MM.1S (cell line): ENCODE data around the gene DAD1.

ENCODE experiments used
- DNase-seq: peaks from one replicate; pipeline ENCODE4 v3.0.0-alpha.2; 2015
- H2AFZ ChIP-seq: fragments of 300-600 bp; sonication (generic); 2 replicates; pipeline ENCODE4 v1.6.0; 2016; ENCODE audit warnings: antibody characterized with exemption, low read length
- H3F3A ChIP-seq: fragments of 300-600 bp; sonication (generic); 2 replicates; pipeline ENCODE4 v1.6.1; 2016; ENCODE audit warnings: mild to moderate bottlenecking, antibody characterized with exemption, low read length, moderate library complexity, mixed read lengths; ENCODE audit not compliant: insufficient read depth
- H3K27ac ChIP-seq: fragments of 300-600 bp; sonication (generic); 2 replicates; pipeline ENCODE4 v1.5.1; 2016; ENCODE audit warnings: mild to moderate bottlenecking, low read length
- H3K27me3 ChIP-seq: fragments of 300-600 bp; sonication (generic); replicated peaks from 2 replicates; pipeline ENCODE4 v1.6.0; 2016; ENCODE audit warnings: low read length; ENCODE audit not compliant: insufficient read depth
- H3K36me3 ChIP-seq: fragments of 300-600 bp; sonication (generic); replicated peaks from 2 replicates; pipeline ENCODE4 v1.6.1; 2016; ENCODE audit warnings: mild to moderate bottlenecking, low read length, mixed read lengths; ENCODE audit not compliant: insufficient read depth
- H3K4me1 ChIP-seq: fragments of 300-600 bp; sonication (generic); 2 replicates; pipeline ENCODE4 v1.6.1; 2016; ENCODE audit warnings: low read length, mixed read lengths
- H3K4me2 ChIP-seq: fragments of 300-600 bp; sonication (generic); 2 replicates; pipeline ENCODE4 v1.6.0; 2016; ENCODE audit warnings: low read depth, low read length
- H3K4me3 ChIP-seq: fragments of 300-600 bp; sonication (generic); 2 replicates; pipeline ENCODE4 v1.5.1; 2016; ENCODE audit warnings: low read length, mixed read lengths
- H3K79me2 ChIP-seq: fragments of 300-600 bp; sonication (generic); 2 replicates; pipeline ENCODE4 v1.6.1; 2016; ENCODE audit warnings: mixed run types, low read length, mixed read lengths
- H3K9ac ChIP-seq: fragments of 300-600 bp; sonication (generic); 2 replicates; pipeline ENCODE4 v1.6.1; 2016; ENCODE audit warnings: low read length, mixed read lengths
- H3K9me2 ChIP-seq: fragments of 300-600 bp; sonication (generic); replicated peaks from 2 replicates; pipeline ENCODE4 v1.6.1; 2016; ENCODE audit warnings: mild to moderate bottlenecking, low read length, mixed read lengths; ENCODE audit not compliant: insufficient read depth
- H3K9me3 ChIP-seq: fragments of 300-600 bp; sonication (generic); replicated peaks from 2 replicates; pipeline ENCODE4 v1.6.1; 2016; ENCODE audit warnings: mild to moderate bottlenecking, low read length, mixed read lengths; ENCODE audit not compliant: insufficient read depth
- H4K20me1 ChIP-seq: fragments of 300-600 bp; sonication (generic); 2 replicates; pipeline ENCODE4 v1.6.1; 2016; ENCODE audit warnings: mild to moderate bottlenecking, low read length, moderate library complexity, mixed read lengths; ENCODE audit not compliant: insufficient read depth
- CTCF ChIP-seq: fragments of 300-600 bp; sonication (generic); IDR thresholded peaks from 2 replicates; pipeline ENCODE4 v1.5.1; 2016; ENCODE audit warnings: antibody characterized with exemption, low read length, mixed read lengths
- EZH2 ChIP-seq: fragments of 300-600 bp; sonication (generic); optimal IDR thresholded peaks from 2 replicates; pipeline ENCODE3; 2017; ENCODE audit warnings: low read depth, mild to moderate bottlenecking, antibody characterized with exemption, low read length, mixed read lengths
- EZH2phosphoT487 ChIP-seq: fragments of 300-600 bp; sonication (generic); IDR thresholded peaks from 2 replicates; pipeline ENCODE4 v1.6.1; 2018; ENCODE audit warnings: antibody characterized with exemption, low read length

DAD1 gene

GRCh38 chr14:22532345-22533056 is 56.5 kb downstream of the DAD1 start:
- TF ChIP-seq EZH2 = no peak
- TF ChIP-seq EZH2phosphoT487 = no peak
- TF ChIP-seq CTCF = no peak
- no peaks in the 10 kb centered on the region for H3K36me3 ChIP-seq
- no peaks in the 10 kb centered on the region for H3K9me3 ChIP-seq
- no peaks in the 10 kb centered on the region for H4K20me1 ChIP-seq
- H3K4me2 ChIP-seq = peak overlapping the region; percentile 39
- H2AFZ ChIP-seq = no peak overlapping the region
- no peaks in the 10 kb centered on the region for H3K9me2 ChIP-seq
- H3K27ac ChIP-seq = peak overlapping the region; percentile 32; the same call in 1 of the 2 replicates
- no peak for DNase-seq
- no peak overlapping the region for H3K9ac ChIP-seq
- H3K27me3 ChIP-seq = no peaks in the 10 kb centered on the region
- no peaks in the 10 kb centered on the region for H3K79me2 ChIP-seq
- H3K4me3 ChIP-seq = no peak overlapping the region
- peaks cover 24% of the 10 kb centered on the region; the same call in 1 of the 2 replicates for H3K4me1 ChIP-seq
- H3F3A ChIP-seq = no peaks in the 10 kb centered on the region

- Histone ChIP-seq H3K9me3 (no peaks in the 10 kb centered on the region), H3K36me3 (no peaks in the 10 kb centered on the region), H3K27me3 (no peaks in the 10 kb centered on the region), H3K4me1 (peaks cover 24% of the 10 kb centered on the region; the same call in 1 of the 2 replicates), H3K9me2 (no peaks in the 10 kb centered on the region), H3K79me2 (no peaks in the 10 kb centered on the region), H3K9ac (no peak overlapping the region), H2AFZ (peak overlapping the region; percentile 53; the same call in 1 of the 2 replicates), H3K4me2 (peak overlapping the region; percentile 39), H3K4me3 (no peak overlapping the region), H3K27ac (peak overlapping the region; percentile 32; the same call in 1 of the 2 replicates), H4K20me1 (no peaks in the 10 kb centered on the region), H3F3A (no peaks in the 10 kb centered on the region)
- no peak for TF ChIP-seq EZH2phosphoT487
- peak; percentile 28 for DNase-seq
These were observed 57.3 kb downstream of the DAD1 start for GRCh38 chr14:22531451-22532344.

- Histone ChIP-seq H3K9me2 (no peaks in the 10 kb centered on the region), H3K9me3 (no peaks in the 10 kb centered on the region), H4K20me1 (no peaks in the 10 kb centered on the region), H2AFZ (no peak overlapping the region), H3F3A (no peaks in the 10 kb centered on the region), H3K4me2 (no peak overlapping the region), H3K27me3 (no peaks in the 10 kb centered on the region), H3K4me1 (peaks cover 24% of the 10 kb centered on the region; the same call in 1 of the 2 replicates), H3K79me2 (no peaks in the 10 kb centered on the region), H3K27ac (no peak overlapping the region), H3K36me3 (no peaks in the 10 kb centered on the region), H3K4me3 (no peak overlapping the region), H3K9ac (no peak overlapping the region)
- DNase-seq = no peak
- TF ChIP-seq EZH2phosphoT487 (no peak), CTCF (no peak)
These were observed 58.9 kb downstream of the DAD1 start for GRCh38 chr14:22530127-22530526.
